Prostate gland (tissue), 2 donors: ENCODE measurements around the gene ZNF493.

Source experiments
- POLR2AphosphoS5 ChIP-seq: sonication (generic); formaldehyde crosslinking; IDR thresholded peaks from one replicate; pipeline ENCODE4 v1.6.1; 2017; ENCODE audit warnings: antibody characterized with exemption
- TF ChIP-seq, protein P1 (sequence below), 4 experiments: fragments of 200-600 bp in 2 of 4; fragments of 450-650 bp in 2 of 4; sonication (generic) in 2 of 4; IDR thresholded peaks; 1 replicate in 3 of 4; 2 replicates in 1 of 4; pipeline ENCODE4 v1.5.1; 2016 to 2019; ENCODE audit warnings: antibody characterized with exemption in 4 of 4, mild to moderate bottlenecking in 2 of 4, moderate library complexity in 2 of 4

- TF ChIP-seq, protein P1, sequence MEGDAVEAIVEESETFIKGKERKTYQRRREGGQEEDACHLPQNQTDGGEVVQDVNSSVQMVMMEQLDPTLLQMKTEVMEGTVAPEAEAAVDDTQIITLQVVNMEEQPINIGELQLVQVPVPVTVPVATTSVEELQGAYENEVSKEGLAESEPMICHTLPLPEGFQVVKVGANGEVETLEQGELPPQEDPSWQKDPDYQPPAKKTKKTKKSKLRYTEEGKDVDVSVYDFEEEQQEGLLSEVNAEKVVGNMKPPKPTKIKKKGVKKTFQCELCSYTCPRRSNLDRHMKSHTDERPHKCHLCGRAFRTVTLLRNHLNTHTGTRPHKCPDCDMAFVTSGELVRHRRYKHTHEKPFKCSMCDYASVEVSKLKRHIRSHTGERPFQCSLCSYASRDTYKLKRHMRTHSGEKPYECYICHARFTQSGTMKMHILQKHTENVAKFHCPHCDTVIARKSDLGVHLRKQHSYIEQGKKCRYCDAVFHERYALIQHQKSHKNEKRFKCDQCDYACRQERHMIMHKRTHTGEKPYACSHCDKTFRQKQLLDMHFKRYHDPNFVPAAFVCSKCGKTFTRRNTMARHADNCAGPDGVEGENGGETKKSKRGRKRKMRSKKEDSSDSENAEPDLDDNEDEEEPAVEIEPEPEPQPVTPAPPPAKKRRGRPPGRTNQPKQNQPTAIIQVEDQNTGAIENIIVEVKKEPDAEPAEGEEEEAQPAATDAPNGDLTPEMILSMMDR (IDR thresholded peaks at IDR 0.05), result no peak
- TF ChIP-seq POLR2AphosphoS5, result no peak
These were observed 26.4 kb downstream of the ZNF493 start for GRCh38 chr19:21423057-21424041.
